Activated CD8-positive, alpha-beta memory T cell treated with anti-CD3 and anti-CD28 coated beads, Interleukin-2, amount 50 U/mL, for 48 hours (primary cell): ENCODE data around the gene CDH13.

Source experiments
- DNase-seq: peaks from one replicate; pipeline ENCODE4 v3.0.0-alpha.2; 2020

CDH13 gene

DNA sequence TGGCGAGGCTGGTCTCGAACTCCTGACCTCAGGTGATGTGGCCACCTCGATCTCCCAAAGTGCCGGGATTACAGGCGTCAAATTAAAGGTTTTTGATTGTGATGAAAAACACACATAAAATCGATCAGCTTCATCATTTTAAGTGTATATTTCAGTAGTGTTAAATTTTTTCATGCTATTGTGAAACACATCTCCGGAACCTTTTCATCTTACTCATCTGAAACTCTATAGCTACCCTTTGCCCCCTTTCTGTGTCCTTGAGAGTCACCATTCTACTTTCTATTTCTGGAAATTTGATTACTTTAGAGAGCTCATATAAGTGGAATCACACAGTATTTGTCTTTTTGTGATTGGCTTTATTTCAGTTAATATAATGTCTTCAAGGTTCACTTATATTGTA lies 702.7 kb downstream of the CDH13 start:
- DNase-seq: no peak

DNA sequence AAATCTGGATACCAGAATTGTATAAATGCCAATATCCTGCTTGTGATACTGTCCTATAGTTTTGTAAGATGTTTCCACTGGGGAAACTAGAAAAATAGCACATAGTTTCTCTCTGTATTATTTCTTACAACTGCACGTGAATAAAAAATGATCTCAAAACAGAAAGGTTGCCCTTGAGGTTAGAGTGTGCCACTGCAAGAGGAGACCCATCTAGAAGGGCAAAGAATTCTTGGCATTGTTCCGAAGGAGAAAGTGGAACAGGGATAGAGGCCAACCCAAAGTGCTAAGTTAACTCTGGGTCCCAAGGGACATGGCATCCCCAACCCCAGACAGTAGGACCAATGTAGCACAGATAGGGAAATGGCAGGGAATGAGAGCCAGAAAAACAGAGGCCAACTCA lies 703.5 kb downstream of the CDH13 start:
- DNase-seq: no peak

DNA sequence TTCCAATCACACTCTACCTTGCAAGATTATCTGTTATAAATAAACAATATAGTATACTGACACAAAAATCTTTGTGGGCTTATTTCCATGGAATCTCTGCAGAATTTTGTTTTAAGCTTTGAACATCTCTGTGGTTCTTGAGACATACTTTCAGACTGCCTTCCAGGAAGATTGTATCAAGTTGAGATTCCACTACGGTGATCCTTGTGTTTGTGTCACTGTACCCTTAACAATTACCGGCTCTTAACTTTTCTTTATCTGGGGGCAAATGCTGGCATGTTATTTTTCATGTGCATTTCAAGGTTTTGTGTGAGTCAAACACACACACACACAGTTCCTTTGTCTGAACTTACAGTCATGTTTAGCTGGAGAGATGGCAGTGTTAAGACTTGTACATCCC lies 708.3 kb downstream of the CDH13 start:
- DNase-seq: no peak

- DNase-seq: no peak
Observed at GRCh38 chr16:83336603-83337002, 709.8 kb downstream of the CDH13 start.

GRCh38 chr16:83338138-83338537 lies 711.4 kb downstream of the CDH13 start:
- DNase-seq: no peak

DNA sequence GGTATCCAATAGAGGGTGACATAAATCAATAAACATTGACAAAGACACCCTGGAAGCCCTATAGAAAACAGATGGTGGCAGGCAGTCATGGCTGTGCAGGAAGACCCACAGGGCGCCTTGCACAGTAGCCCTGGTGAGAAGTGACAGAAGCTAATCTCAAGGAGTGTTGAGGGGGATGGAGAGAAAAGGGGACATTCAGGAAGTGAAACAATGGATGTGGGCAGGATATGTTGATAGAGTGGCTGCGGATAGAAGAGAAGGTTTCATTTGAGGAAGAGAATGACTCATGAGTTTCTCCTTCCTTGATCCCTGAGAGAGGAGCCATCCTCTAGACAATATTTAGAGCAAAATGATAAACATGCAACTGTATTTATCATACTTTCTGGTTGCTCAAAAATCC lies 712.2 kb downstream of the CDH13 start:
- no peak for DNase-seq

- DNase-seq: no peak
Observed at GRCh38 chr16:83343935-83344366, 717.2 kb downstream of the CDH13 start.

DNA sequence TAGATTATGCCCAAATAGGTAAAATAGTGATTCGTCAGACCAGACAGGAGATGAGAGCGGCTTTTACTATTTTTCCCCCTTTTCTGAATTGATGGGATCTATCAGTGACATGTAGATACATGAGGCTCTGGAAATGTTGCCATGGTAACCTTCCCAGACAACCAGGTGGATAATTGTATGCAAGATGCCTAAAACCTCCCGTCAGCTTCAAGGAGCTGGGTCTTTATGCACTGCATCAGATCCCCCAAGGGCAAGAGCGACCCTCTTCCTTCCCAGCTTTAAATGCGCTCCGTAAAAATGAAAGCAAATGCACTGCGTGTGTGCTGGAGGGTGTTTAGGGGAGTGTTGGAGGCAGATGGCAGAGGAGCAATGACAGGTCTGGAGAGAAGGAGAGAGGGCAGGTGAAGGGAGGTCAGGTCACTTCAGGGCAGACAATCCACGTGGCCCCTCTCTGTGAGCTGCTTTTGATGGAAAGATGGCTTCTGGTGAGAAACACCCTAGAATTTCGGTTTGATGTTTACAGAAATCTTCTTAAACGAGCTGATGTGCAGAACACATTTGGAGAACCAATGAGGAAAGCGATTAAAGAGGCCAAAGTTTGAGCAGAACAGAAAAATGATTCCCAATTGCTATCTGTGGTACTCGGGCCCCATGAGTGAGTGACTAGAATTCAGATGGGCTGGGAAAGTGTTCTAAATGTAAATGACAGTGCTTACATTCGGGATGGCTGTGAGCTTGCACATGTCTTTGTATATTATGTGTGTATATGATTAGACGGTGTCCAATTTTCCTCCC lies 719.3 kb downstream of the CDH13 start:
- no peak for DNase-seq

DNA sequence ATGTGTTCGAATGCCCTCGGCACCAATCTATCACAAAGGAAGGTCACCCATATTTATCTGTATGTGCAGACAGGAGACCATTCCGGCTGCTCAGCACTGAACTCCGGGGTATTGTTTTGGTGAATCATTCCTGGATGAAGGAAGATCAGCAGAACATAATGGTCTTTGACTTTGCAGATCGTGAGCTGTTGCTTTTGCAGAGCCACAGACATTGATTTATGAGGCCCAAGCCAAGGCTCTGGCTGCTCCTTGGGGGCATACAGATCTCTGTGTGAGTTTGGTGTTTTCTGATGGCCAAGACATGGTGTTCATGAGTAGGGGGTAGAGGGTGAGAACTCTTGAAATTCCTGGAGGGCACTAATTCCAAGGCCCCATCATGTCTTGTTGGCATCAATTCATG lies 722.2 kb downstream of the CDH13 start:
- DNase-seq: no peak

DNA sequence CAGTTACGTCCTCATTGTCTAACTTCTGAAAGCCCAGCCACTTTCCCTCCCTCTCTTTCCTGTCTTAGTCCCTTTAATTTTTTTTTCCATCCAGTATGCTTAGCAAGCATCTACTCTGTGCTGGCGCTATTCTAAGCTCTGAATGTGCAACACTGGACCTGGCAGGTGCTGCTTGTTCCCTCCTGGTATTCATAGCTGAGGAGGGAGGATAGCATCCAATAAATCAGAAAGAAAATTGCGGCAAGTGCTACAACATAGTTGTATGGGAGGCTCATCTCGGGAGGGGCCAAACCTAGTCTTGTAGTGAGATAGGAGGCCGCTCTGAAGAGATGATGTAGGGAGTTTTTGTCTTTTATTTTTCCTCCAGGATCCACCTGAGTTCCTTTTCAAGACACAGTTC lies 723.7 kb downstream of the CDH13 start:
- no peak for DNase-seq

DNA sequence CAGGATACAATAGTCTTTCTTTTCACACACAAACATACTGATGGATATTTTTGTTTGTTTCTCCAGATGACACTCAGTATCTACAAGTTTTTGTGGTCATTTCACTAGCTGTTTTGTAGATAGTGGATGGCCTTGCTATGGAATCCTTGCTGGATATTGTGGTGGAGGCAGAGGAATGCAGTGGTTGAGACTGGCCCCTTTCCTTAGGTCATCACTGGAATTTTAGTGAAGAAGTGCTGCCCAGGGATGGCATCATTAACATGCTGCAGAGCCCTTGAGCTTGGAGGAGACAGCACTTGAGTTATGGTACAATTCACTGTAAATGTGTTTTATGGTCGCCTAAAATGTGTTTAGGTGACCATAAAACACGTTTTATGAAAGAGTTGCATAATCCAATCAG lies 725.1 kb downstream of the CDH13 start:
- DNase-seq: no peak

DNA sequence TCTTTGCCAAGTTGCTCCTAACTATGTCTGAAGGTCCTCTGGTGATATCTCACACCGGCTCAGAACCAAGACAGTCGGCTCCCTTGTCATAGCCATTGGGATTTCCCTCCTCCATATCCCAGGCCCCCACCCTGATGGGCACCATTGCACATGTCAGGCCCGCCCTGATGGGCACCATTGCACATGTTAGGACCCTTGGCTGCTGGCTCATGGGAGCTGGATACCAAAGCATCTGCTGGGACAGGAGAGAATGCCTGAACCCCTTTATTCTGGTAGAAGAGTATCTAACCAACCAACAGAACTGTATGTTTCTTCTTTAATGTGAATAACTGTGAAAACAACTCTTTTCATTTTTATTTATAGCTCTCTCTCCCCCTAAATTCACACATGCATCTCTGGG lies 726.5 kb downstream of the CDH13 start:
- DNase-seq: no peak

DNA sequence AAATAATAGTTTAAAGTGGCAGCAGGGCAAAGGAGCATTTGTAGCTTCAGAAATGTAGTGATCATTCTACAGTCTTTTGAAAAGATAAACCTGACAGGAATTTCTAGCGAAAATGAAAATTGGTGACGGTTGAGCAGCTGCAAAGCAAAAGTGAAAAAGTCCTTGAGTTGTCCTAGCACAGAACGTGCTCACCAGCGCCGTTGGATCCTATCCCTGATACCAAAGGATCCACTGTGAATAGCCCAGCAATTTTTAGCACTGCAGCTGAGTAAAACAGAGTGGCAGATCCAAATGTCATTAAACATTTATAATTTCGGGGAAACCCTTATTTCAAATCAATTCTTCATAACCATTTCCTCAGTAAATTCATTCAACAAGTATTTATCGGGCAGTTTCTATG lies 727.2 kb downstream of the CDH13 start:
- no peak for DNase-seq

- no peak for DNase-seq
Observed at GRCh38 chr16:83355570-83356218, 728.9 kb downstream of the CDH13 start.

DNA sequence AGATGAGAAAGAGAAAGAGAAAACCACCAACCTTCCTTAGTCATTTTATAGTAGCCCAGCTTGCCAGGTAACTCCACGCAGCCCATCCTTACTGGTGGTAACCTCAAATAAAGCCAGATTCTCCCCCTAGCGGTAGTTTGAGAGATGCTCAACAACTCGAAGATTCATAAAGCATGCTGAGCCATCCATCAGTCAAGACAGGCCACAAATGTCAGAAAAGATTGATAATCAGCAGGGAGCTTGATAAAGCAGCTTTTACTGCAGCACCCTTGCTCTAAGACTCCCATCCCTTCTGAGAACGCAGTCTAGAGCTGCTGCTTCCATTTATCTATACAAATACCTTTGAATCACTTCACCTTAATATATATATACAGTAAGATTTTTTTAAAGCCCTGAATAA lies 729.5 kb downstream of the CDH13 start:
- no peak for DNase-seq

- no peak for DNase-seq
Observed at GRCh38 chr16:83356986-83357385, 730.2 kb downstream of the CDH13 start.

GRCh38 chr16:83363521-83363920 lies 736.8 kb downstream of the CDH13 start:
- DNase-seq: no peak

DNA sequence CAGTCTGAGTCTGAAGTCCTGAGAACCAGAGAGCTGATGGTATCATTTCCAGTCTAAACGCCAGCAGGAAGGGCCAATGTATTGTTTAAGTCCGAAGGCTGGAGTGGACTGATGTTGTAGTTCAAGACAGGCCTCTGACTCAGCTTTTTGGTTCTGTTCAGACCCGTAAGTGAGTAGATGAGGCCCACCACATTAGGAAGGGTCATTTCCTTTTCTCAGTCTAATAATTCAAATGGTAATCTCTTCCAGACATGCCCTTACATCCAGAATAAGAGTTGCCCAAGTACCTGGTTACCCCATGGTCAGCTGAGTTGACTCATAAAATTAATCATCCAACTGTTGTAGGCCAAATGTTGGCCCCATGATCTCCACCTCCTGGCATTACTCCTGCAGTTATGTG lies 738.4 kb downstream of the CDH13 start:
- DNase-seq: no peak

DNA sequence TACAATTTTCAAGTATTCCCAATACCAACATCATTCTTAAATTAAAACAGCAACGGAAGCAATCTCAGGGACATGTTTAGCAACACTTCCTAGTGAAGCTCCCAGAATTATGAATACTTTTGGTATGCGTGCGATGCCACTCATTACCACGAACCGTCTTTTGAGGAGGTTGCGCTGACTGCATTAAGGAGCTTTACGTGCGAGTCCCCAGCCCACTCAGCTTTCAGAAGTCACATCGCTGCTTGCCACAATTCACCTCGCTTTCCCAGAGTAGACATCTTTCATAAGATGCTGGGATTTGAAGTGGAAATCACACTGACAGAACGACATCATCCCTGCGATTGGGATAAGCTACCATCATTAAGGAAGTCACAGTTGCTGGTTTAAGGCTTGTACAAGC lies 739.5 kb downstream of the CDH13 start:
- no peak for DNase-seq

- DNase-seq: no peak
Observed at GRCh38 chr16:83374979-83375378, 748.2 kb downstream of the CDH13 start.

GRCh38 chr16:83389751-83390150 lies 763.0 kb downstream of the CDH13 start:
- no peak for DNase-seq

DNA sequence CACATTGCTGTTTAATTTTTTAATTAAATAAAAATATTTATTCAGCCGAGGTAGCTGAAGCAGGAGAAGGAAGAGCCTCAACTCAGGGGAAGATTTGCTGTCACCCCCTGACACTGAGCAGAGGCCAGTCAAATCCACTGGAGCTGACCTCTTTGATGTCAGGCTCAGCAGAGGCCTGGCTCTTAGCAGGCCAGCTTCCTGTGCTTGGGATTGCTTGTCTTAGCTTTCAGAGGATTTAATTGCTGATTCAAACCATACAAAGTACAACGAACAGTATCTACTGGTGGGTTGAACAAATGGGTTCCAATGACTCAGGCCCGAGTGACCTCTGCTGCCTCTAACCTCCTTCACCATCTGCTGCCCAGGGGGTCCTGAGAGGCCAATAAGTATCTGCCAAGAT lies 764.0 kb downstream of the CDH13 start:
- no peak for DNase-seq

DNA sequence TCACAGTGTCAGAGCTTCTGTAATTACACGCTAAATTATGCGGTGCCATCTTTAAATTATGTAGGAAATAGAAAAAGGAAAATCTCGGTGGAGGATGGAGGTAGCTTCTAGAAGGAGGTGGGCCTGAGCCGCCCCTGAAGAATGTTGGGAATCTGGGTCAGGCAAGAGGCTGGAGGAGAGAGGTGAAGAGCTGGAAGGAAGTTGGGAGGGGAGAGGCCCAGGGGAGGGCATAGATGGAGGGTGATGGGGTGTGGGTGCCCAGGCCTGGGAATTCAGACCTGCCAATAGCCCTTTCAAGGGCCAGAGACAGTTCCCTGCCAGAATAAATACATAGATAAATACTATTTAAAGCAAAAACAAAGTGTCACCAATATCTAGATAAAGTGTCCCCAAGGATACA lies 766.0 kb downstream of the CDH13 start:
- no peak for DNase-seq

- DNase-seq: no peak
Observed at GRCh38 chr16:83393196-83393981, 766.6 kb downstream of the CDH13 start.
